ENCODE measurements around the gene KANSL3.
A peak's percentile ranks its signal among the peaks of the same experiment; 100 is the strongest.

Gene KANSL3

DNA sequence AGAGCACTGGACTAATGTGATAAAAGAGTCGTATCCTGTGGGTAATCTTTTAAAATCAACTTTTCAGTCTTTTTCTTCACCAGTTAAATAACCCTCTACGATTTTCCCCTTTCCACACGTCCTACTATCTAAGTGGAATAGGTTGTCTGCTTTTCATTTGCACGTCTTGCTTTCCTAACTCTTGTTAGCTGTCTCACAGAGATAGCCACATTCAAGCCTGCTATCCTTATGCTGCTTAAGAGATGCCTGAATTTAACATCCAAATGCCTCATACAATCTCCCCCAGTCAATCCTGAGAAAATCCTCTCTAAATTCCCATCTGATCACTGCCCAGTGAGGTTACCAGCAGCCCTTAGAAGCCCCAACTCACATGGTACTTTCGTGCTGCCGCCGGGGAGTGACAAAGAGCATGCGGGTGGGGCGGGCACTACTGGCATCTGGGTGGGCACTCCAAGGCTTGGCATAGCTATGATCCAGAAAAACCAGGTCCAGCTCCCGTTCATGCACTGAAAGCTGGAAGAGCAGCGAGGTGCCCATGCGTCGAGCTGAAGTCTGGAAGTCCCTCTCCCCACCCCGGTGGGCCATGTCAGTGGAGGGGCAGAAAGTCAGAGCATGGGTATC is 1.5 kb downstream of the KANSL3 start:
- ATAC-seq (no peak), DNase-seq (no peak)
- Mint-ChIP-seq H3K4me3 (peak overlapping the region; percentile 89), H3K27me3 (peaks cover 4% of the 10 kb centered on the region), H3K9me3 (no peaks in the 10 kb centered on the region), H3K4me1 (peaks cover 38% of the 10 kb centered on the region), H3K36me3 (ENCODE audit: low read depth) (peaks cover 31% of the 10 kb centered on the region), H3K27ac (peak overlapping the region; percentile 89)

DNA sequence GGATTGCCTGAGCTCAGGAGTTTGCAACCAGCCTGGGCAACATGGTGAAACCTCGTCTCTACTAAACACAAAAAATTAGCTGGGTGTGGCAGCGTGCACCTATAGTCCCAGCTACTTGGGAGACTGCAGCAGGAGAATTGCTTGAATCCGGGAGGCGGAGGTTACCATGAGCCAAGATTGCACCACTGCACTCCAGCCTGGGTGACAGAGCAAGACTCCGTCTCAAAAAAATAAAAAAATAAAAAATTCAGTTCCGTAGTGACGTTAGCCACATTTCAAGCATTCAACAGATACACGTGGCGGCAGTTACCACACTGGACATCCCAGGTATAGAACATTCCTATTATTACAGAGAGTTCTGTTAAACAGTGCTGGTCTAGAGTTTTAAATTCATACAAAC is 4.5 kb downstream of the KANSL3 start:
- H3K4me3 Mint-ChIP-seq, result no peak overlapping the region
- peaks cover 47% of the 10 kb centered on the region for H3K36me3 Mint-ChIP-seq (ENCODE audit: low read depth)
- H3K9me3 Mint-ChIP-seq, result no peaks in the 10 kb centered on the region

DNA sequence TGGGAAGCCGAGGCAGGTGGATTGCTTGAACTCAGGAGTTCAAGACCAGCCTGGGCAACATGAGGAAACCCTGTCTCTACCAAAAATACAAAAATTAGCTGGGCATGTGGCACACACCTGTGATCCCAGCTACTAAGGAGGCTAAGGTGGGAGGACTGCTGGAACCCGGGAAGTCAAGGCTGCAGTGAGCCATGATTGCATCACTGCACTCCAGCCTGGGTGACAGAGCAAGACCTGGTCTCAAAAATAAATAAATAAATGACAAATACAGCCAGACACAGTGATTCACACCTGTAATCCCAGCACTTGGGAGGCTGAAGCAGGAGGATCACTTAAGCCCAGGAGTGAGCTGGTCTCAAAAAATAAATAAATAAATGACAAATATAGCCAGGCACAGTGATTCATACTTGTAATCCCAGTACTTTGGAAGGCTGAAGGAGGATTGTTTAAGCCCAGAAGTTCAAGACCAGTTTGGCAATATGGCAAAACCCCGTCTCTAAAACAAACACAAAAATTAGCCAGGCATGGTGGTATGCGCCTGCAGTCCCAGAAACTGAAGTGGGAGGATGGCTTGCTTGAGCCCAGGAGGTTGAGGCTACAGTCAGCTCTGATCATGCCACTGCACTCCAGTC is 6.2 kb downstream of the KANSL3 start:
- H3K9me3 Mint-ChIP-seq, result no peaks in the 10 kb centered on the region
- ATAC-seq (no peak), DNase-seq (no peak)
- no peak overlapping the region for H3K4me3 Mint-ChIP-seq
- peaks cover 52% of the 10 kb centered on the region for H3K36me3 Mint-ChIP-seq (ENCODE audit: low read depth)
- H3K4me1 Mint-ChIP-seq, result peaks cover 30% of the 10 kb centered on the region
- H3K27me3 Mint-ChIP-seq, result no peaks in the 10 kb centered on the region
- H3K27ac Mint-ChIP-seq, result no peak overlapping the region

More for the DNA sequence above, 4.5 kb downstream of the KANSL3 start:
- Mint-ChIP-seq H3K4me1 (peaks cover 35% of the 10 kb centered on the region), H3K27me3 (no peaks in the 10 kb centered on the region), H3K27ac (no peak overlapping the region)
- no peak for DNase-seq
- no peak for ATAC-seq

DNA sequence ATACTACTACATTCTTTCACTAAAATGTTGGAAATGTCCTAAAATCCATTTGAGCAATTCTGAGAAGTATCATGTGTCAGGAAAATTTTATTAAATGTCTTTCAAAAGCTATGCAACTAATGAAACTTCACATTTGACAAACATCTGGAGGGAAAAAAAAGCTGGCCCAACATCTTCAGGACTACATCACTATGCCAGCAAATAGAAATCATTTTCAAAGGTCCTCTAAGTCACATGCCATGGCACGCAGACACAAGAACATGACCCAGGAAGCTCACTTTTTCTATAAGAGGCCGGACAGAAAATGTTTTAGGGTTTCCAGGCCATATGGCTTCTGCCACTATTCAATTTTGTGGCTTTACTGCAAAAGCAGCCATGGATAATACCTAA is 11.6 kb downstream of the KANSL3 start:
- no peaks in the 10 kb centered on the region for H3K27me3 Mint-ChIP-seq
- peaks cover 15% of the 10 kb centered on the region for H3K4me1 Mint-ChIP-seq
- H3K27ac Mint-ChIP-seq, result no peak overlapping the region
- ATAC-seq (no peak), DNase-seq (no peak)
- H3K4me3 Mint-ChIP-seq, result no peak overlapping the region
- peaks cover 34% of the 10 kb centered on the region for H3K36me3 Mint-ChIP-seq (ENCODE audit: low read depth)
- no peaks in the 10 kb centered on the region for H3K9me3 Mint-ChIP-seq

DNA sequence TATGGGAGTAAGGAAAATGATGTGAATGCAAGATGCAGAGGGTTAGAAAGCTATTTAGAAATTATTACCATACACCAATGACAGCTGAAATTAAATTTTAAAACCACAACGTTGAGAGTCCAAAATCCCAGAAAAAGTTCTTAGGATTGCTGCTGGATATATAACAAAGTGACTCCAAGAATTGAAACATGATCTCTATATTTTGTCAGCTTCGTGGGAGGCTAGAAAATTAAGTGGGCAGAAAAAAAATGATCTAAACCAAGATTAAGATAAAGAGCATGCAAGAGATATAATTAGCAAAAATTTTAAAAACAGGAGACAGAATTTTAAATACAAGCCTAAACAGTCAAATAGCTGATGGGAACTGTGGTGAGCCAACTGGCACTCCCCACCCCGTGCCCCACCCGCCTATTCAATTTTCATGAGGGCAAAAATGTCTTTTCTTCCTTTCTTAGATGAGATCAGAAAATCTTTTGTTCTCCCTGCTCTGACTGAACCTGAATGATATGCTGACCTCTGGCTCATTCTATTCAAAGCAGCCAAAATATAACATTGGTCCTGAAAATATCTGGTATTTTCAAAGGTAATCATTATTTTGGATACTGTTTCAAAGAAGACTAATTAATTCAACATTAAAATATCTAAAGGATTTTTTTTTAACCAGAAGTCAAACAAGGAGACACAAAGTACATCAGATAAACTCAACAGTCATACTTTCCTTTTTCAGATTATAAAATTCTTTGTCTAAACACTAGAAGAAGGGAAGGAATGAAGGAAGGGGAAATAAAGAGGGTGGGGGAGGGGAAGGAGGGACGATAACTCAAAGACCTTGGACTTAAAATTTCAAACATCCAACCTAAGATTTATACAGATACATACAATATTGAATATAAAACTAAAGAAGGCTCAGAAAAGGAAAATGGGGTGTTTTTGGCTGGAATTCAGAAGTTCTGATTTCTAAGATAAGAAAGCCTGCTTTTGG is 12.2 kb downstream of the KANSL3 start:
- Mint-ChIP-seq H3K27me3 (no peaks in the 10 kb centered on the region), H3K4me3 (no peak overlapping the region), H3K4me1 (peaks cover 15% of the 10 kb centered on the region), H3K27ac (no peak overlapping the region), H3K36me3 (ENCODE audit: low read depth) (peaks cover 30% of the 10 kb centered on the region), H3K9me3 (no peaks in the 10 kb centered on the region)
- no peak for DNase-seq
- no peak for ATAC-seq

DNA sequence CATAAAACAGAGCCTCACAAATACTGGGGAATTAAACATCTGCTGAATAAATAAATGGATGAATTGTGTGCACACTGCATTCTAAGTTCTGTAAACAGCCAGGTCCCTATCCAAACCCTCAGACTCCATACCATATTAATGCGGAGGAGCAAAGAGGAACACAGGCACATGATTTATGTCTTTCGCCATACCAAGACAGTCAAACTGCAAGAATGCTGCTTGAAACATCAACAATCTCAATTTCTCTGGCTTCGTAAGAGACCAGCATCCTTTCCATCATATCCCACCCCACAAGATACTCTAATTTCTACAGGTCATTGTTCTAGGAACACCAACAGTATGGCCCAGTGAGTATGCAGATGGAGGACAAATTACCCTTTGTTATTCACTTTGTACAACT is 15.0 kb downstream of the KANSL3 start:
- no peak for ATAC-seq
- peaks cover 26% of the 10 kb centered on the region for H3K36me3 Mint-ChIP-seq (ENCODE audit: low read depth)
- H3K9me3 Mint-ChIP-seq, result no peaks in the 10 kb centered on the region
- no peak for DNase-seq
- no peak overlapping the region for H3K27ac Mint-ChIP-seq
- no peak overlapping the region for H3K4me3 Mint-ChIP-seq
- peaks cover 15% of the 10 kb centered on the region for H3K4me1 Mint-ChIP-seq
- H3K27me3 Mint-ChIP-seq, result no peaks in the 10 kb centered on the region

DNA sequence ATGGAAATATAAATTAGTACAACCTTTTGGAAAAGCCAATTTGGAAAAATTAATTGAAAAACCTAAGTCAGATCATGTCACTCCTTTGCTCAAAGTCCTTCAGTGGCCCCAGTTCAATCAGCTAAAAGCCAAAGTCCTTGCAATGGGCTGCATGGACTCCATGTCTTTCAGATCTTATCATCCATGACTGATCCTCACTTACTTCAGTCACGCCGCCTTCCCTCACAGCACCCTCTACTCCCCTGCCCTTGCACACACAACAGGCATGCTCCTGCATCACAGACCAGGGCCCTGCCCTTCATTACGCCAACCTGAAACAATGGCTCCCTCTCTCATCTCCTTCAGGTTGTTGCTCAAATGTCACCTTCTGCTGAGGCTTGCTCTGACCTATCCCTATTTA is 15.6 kb downstream of the KANSL3 start:
- H3K4me1 Mint-ChIP-seq, result peaks cover 18% of the 10 kb centered on the region
- H3K4me3 Mint-ChIP-seq, result no peak overlapping the region
- H3K36me3 Mint-ChIP-seq (ENCODE audit: low read depth), result peaks cover 22% of the 10 kb centered on the region
- ATAC-seq (no peak), DNase-seq (no peak)
- H3K27me3 Mint-ChIP-seq, result no peaks in the 10 kb centered on the region
- no peaks in the 10 kb centered on the region for H3K9me3 Mint-ChIP-seq
- H3K27ac Mint-ChIP-seq, result no peak overlapping the region

DNA sequence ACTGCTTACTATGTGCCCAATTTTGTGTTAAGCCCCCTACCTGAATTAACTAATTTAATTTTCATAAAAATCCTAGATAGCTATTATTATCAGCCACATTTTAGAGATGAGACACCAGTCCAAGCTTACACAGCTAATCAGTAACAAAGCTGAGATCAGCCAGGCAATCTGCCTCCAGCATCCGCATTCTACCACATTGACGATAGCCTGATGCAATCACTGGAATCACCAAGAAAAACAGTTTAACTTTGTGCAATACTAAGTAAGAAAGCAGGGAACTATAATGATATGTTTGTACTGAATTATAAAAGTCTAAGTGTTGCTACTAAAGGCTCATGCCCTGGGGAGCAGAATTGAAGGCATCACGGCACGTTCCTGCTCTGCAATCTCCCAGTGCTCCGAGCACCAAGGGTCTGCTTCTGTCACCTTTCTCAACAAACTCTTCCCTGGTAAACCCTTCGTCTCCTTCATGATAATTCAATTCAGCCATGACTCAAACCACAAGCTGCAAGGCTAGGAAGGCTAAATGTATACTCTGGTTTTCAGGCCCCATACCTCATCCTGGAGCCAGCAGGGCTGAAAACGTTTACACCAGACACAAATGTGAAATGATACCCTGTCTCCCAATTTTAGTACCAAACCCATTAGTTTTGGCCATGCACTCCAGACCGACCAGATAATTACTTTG is 19.4 kb downstream of the KANSL3 start:
- Mint-ChIP-seq H3K27me3 (no peaks in the 10 kb centered on the region), H3K9me3 (no peaks in the 10 kb centered on the region), H3K4me1 (peaks cover 15% of the 10 kb centered on the region), H3K4me3 (no peak overlapping the region), H3K36me3 (ENCODE audit: low read depth) (peaks cover 22% of the 10 kb centered on the region), H3K27ac (no peak overlapping the region)
- no peak for DNase-seq
- no peak for ATAC-seq

DNA sequence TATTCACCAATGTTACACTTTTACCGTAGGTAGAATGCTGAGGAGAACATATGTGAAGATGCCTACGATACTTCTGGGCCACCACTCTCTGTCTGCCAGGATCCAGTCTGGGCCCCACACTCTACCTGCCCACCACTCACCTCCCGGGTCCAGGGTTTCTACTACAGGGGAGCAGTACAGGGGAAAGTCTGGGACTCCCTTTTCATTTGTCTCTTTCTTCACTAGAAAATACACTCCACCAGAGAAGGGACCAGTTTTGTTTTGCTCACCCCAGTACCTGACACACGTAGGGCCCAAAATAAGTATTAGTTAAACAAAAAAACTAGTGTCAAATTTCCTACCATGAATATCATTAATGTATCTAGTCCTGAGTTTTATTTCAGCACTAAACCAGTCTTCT is 21.1 kb downstream of the KANSL3 start:
- H3K27ac Mint-ChIP-seq, result peak overlapping the region; percentile 64
- no peak overlapping the region for H3K4me3 Mint-ChIP-seq
- no peaks in the 10 kb centered on the region for H3K27me3 Mint-ChIP-seq
- H3K9me3 Mint-ChIP-seq, result no peaks in the 10 kb centered on the region
- H3K36me3 Mint-ChIP-seq (ENCODE audit: low read depth), result peaks cover 32% of the 10 kb centered on the region
- no peak for ATAC-seq
- DNase-seq, result no peak
- peaks cover 15% of the 10 kb centered on the region for H3K4me1 Mint-ChIP-seq

DNA sequence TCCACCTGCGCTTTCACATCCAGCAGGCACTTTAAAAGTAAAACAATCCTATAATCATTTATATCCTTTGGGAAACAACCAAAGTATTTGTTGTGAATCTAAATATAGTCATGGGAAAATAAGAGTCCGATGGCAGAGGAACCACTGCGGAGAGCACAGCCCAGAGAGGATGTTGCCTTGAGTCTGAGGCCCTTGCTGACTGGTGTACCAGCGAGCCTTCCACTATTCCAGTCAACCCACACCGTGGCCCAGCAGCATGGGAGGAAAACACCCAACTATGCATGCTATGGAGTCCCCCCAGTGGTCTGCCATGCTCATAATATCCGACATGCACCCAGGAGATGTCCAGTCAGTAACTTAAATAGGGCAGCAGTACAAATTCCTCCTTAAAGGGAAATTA is 21.6 kb downstream of the KANSL3 start:
- Mint-ChIP-seq H3K36me3 (ENCODE audit: low read depth) (peaks cover 33% of the 10 kb centered on the region), H3K4me3 (no peak overlapping the region)

DNA sequence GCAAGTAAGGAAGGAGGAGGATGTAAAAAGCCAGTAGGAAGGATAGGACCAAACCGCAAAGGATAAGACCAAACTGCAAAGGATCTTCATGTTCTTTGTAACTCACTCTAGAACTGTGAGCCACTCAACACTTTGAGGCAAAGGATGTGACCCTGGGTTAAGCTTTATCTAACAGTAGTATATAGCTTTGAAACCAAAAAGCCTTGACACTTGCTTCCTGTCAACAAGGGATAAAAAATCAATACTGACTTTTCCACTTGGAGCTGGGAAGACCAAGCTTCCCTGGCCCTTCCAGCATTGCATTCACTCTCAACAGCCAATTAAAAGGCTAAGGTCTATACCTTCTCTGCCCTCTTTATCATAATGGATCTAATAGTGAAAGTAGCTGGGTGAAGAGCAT is 22.0 kb downstream of the KANSL3 start:
- no peaks in the 10 kb centered on the region for H3K9me3 Mint-ChIP-seq
- DNase-seq (no peak), ATAC-seq (no peak)
- H3K27ac Mint-ChIP-seq, result no peak overlapping the region
- no peak overlapping the region for H3K4me3 Mint-ChIP-seq
- H3K27me3 Mint-ChIP-seq, result no peaks in the 10 kb centered on the region
- peaks cover 15% of the 10 kb centered on the region for H3K4me1 Mint-ChIP-seq
- H3K36me3 Mint-ChIP-seq (ENCODE audit: low read depth), result peaks cover 37% of the 10 kb centered on the region

More for the DNA sequence above, 21.6 kb downstream of the KANSL3 start:
- Mint-ChIP-seq H3K27me3 (no peaks in the 10 kb centered on the region), H3K4me1 (peaks cover 15% of the 10 kb centered on the region), H3K9me3 (no peaks in the 10 kb centered on the region), H3K27ac (peak overlapping the region; percentile 64)
- DNase-seq (no peak), ATAC-seq (no peak)

DNA sequence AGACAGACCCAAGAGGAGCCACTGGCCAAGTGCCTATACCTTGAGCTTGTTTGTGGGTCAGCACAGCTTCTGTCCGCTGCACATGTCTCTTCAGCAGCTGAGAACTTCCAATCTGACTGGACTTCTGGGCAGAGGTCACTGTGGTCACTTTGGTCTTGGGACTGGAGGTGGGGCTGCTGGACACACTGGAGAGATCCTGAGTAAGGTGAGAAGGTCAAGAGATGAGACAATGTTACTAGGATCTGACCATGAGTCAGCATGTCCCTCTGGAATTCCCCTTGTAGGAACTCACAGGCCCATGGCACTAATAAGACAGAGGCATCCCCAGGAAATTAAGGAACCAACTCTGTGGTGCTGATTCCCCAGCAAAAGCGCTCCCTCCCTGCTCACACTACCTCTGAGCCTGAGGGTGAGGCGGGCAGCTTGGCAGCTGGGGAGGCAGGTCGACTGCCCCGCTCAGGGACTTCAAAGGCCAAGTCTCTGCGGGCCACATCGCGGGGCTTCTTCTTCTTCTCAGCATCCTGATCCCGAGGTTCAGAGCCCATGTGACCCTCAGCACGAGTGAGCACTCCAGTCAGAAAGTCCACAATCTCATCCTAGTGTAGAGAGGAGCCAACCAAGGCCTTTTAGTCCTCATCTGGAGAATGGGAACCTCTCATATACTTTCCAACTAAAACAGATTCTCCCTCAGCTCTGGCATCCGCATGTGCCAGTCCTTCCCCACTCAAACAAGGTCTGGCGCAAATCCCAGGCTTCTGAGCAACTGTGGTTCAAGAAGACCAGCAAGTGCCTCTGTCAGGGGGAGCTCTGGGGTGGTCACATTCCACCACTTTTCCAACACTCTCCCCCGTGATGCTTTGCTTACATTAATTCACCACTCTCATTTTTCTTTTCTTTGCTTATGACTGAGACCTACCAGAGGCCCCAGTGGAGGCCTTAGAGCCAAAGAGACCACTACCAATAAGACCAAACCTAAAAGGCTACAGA is 29.4 kb downstream of the KANSL3 start:
- no peaks in the 10 kb centered on the region for H3K9me3 Mint-ChIP-seq
- no peak overlapping the region for H3K27ac Mint-ChIP-seq
- H3K36me3 Mint-ChIP-seq (ENCODE audit: low read depth), result peaks cover 68% of the 10 kb centered on the region
- no peak overlapping the region for H3K4me3 Mint-ChIP-seq
- H3K4me1 Mint-ChIP-seq, result no peaks in the 10 kb centered on the region
- no peak for DNase-seq
- H3K27me3 Mint-ChIP-seq, result no peaks in the 10 kb centered on the region
- ATAC-seq, result no peak

DNA sequence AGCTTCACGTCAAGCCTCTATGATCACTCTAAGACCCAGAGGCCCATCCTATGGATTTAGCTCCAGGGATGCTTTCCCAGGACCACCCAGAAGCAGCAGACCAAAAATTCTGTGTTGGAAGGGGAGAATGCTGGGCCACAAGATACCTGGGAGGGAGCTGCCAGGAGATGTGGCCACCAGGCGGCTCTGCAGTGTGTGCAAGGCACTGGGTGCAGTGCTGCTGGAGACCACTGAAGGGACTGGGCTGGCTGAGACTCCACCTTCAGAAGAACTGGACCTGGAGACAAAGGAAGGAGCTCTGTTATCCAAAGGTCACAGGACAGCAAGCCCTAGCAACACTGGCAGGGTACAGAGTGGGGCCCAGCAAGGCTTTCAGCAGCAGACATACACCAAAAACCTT is 34.0 kb downstream of the KANSL3 start:
- Mint-ChIP-seq H3K27ac (no peak overlapping the region), H3K4me1 (peaks cover 22% of the 10 kb centered on the region), H3K36me3 (ENCODE audit: low read depth) (peaks cover 64% of the 10 kb centered on the region), H3K4me3 (no peak overlapping the region), H3K27me3 (no peaks in the 10 kb centered on the region), H3K9me3 (no peaks in the 10 kb centered on the region)
- no peak for DNase-seq
- no peak for ATAC-seq

Measured in activated naive CD8-positive, alpha-beta T cell treated with anti-CD3 and anti-CD28 coated beads, Interleukin-2, amount 50 U/mL, for 24 hours (primary cell).